HFFc6 (cell line): ENCODE data around the gene ORC2. TPM values are rescaled to one million over a fixed set of nuclear protein-coding genes. Genes with fewer than 3 reads are reported as not detected.

Experiments
- DNase-seq: peaks from one replicate; pipeline ENCODE4 v3.0.0-alpha.2; 2018
- H3K27ac Mint-ChIP-seq: 2 replicates; pipeline ENCODE4 v1.8.0; 2020; ENCODE audit warnings: mild to moderate bottlenecking, mixed read lengths
- H3K27me3 Mint-ChIP-seq: 2 replicates; pipeline ENCODE4 v1.8.0; 2021; ENCODE audit warnings: mild to moderate bottlenecking, moderate library complexity, mixed read lengths; ENCODE audit not compliant: insufficient read depth
- H3K36me3 Mint-ChIP-seq: 2 replicates; pipeline ENCODE4 v1.8.0; 2021; ENCODE audit warnings: low read depth, mixed read lengths
- H3K4me1 Mint-ChIP-seq: 2 replicates; pipeline ENCODE4 v1.8.0; 2020; ENCODE audit warnings: low read depth, mixed read lengths
- H3K4me3 Mint-ChIP-seq: 2 replicates; pipeline ENCODE4 v1.8.0; 2020; ENCODE audit warnings: mild to moderate bottlenecking, moderate library complexity, mixed read lengths
- H3K9me3 Mint-ChIP-seq: 2 replicates; pipeline ENCODE4 v1.8.0; 2020; ENCODE audit warnings: mild to moderate bottlenecking, mixed read lengths
- total RNA-seq, 6 experiments: library from RNA; stranded (reverse); fragmentation: NEBNext Ultra II Directional; extraction: Animal tissue kit (Norgen Biotek cat#: 25700); gene quantifications; 2 replicates in 1 of 6; 3 replicates in 5 of 6; pipeline ENCODE4 v1.2.3, GENCODE V29; 2021
- TF ChIP-seq, protein P1 (sequence below): fragments of 200-600 bp; sonication (generic); IDR thresholded peaks from 2 replicates; pipeline ENCODE4 v1.5.0; 2021; ENCODE audit warnings: antibody characterized with exemption, mild to moderate bottlenecking

The ORC2 gene
- total RNA-seq, 6 experiments from 2014 or later, result 22.1 to 31.9 (median 29.2) TPM

- Mint-ChIP-seq H3K27ac (peak within 1 kb of the TSS; percentile 99), H3K4me3 (peak within 1 kb of the TSS; percentile 95)
- peak; percentile 90 for DNase-seq
Observed at GRCh38 chr2:200864176-200865034, 99.1 kb downstream of the ORC2 start, which contains the start of gene CLK1. TSS of gene CLK1 (minus strand) at chr2:200864658. CDS start at chr2:200861862, 2,796 bp downstream.

GRCh38 chr2:200863782-200864175 lies 99.7 kb downstream of the ORC2 start:
- TF ChIP-seq, protein P1, sequence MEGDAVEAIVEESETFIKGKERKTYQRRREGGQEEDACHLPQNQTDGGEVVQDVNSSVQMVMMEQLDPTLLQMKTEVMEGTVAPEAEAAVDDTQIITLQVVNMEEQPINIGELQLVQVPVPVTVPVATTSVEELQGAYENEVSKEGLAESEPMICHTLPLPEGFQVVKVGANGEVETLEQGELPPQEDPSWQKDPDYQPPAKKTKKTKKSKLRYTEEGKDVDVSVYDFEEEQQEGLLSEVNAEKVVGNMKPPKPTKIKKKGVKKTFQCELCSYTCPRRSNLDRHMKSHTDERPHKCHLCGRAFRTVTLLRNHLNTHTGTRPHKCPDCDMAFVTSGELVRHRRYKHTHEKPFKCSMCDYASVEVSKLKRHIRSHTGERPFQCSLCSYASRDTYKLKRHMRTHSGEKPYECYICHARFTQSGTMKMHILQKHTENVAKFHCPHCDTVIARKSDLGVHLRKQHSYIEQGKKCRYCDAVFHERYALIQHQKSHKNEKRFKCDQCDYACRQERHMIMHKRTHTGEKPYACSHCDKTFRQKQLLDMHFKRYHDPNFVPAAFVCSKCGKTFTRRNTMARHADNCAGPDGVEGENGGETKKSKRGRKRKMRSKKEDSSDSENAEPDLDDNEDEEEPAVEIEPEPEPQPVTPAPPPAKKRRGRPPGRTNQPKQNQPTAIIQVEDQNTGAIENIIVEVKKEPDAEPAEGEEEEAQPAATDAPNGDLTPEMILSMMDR, result no peak
- Mint-ChIP-seq H3K9me3 (no peaks in the 10 kb centered on the region), H3K27me3 (peaks cover 4% of the 10 kb centered on the region), H3K4me1 (peaks cover 50% of the 10 kb centered on the region), H3K4me3 (peak overlapping the region; percentile 95), H3K27ac (peak overlapping the region; percentile 99), H3K36me3 (peaks cover 54% of the 10 kb centered on the region)
- DNase-seq, result no peak

More at GRCh38 chr2:200864176-200865034, 99.1 kb downstream of the ORC2 start, which contains the start of gene CLK1:
- peaks cover 50% of the 10 kb centered on the region for H3K4me1 Mint-ChIP-seq
- no peaks in the 10 kb centered on the region for H3K9me3 Mint-ChIP-seq
- peaks cover 48% of the 10 kb centered on the region for H3K36me3 Mint-ChIP-seq
- TF ChIP-seq, protein P1, result no peak
- H3K27me3 Mint-ChIP-seq, result peaks cover 4% of the 10 kb centered on the region

- peak; percentile 76 for DNase-seq
- Mint-ChIP-seq H3K9me3 (no peaks in the 10 kb centered on the region), H3K4me1 (peaks cover 58% of the 10 kb centered on the region), H3K27ac (peak overlapping the region; percentile 99), H3K36me3 (peaks cover 66% of the 10 kb centered on the region), H3K27me3 (peaks cover 4% of the 10 kb centered on the region), H3K4me3 (peak overlapping the region; percentile 95)
- TF ChIP-seq, protein P1, result no peak
Observed at GRCh38 chr2:200862532-200863000, 100.9 kb downstream of the ORC2 start.

DNA sequence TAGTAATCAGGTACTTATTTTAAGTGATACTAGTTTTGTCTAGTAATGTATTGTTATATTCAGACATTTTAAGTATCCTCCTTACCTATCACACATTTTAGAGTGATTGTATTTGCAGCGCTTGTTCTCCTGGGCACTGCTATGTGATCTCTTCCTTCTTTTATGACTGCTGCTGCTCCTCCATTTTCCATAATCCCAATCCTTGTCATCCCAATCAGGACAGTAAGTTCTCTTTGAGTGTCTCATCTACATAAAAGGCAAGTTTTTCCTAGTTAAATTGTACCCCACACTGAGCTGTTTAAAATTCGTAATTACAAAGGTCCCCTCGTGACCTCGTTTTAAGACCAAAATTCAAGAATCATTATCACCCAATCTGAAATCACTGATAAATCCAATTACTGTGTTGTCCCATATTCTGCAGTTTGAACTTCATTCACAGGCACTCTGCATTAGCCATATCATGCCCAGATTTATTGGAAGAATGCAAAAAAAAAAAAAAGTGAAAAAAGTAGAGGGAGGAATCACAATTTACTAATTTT lies 101.8 kb downstream of the ORC2 start:
- peak overlapping the region; percentile 99 for H3K27ac Mint-ChIP-seq
- H3K4me3 Mint-ChIP-seq, result peak overlapping the region; percentile 95
- TF ChIP-seq, protein P1, result no peak
- no peaks in the 10 kb centered on the region for H3K9me3 Mint-ChIP-seq
- H3K4me1 Mint-ChIP-seq, result peaks cover 51% of the 10 kb centered on the region
- H3K36me3 Mint-ChIP-seq, result peaks cover 69% of the 10 kb centered on the region
- peaks cover 4% of the 10 kb centered on the region for H3K27me3 Mint-ChIP-seq
- DNase-seq, result no peak

DNA sequence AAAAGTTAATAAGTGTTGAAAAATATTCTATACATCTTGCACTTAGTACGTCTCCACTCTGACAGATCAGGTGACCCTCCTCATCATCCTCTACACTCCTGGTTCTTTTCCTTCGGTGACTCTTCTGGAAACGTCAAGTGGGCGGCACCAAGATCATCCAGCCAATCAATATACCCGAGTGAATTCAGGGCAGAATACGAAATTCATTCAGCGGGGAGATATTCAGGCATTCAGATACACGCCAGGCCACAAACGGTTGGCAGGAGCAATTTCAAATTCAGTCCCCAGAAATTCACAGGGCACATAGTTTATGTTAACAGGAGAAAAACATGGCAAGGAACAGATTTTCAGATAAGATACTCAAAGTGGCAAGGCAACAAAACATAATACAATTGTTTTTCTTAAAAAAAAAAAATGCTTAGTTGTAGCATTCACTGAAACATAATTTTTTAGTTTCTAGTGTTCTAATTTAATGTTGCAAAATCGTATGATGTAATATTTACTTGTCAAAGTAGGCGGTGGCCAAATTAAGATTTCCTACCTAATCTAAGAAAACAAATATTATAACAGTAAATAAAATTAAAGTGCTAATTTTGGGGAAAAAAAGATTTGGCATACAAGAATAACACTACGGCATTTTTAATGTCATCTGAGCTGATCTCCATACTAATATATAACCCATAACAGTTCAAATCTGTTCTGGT lies 103.2 kb downstream of the ORC2 start:
- H3K4me1 Mint-ChIP-seq, result peaks cover 50% of the 10 kb centered on the region
- H3K27me3 Mint-ChIP-seq, result peaks cover 4% of the 10 kb centered on the region
- H3K9me3 Mint-ChIP-seq, result no peaks in the 10 kb centered on the region
- H3K36me3 Mint-ChIP-seq, result peaks cover 74% of the 10 kb centered on the region
- TF ChIP-seq, protein P1, result no peak
- peak overlapping the region; percentile 68 for H3K27ac Mint-ChIP-seq
- peak overlapping the region; percentile 95 for H3K4me3 Mint-ChIP-seq
- peak; percentile 19 for DNase-seq

Other genes starting within 250 kb of the ORC2 start
- 100 to 1,000 TPM; 318 to 459 (median 409) TPM for gene BZW1, start 151.8 kb downstream of the ORC2 start, total RNA-seq
- gene CLK1, start 99.0 kb downstream of the ORC2 start, total RNA-seq, result 10 to 100 TPM; 25.8 to 28.3 (median 27.3) TPM
- gene PPIL3, start 74.6 kb downstream of the ORC2 start, total RNA-seq, result 10 to 100 TPM; 12.4 to 15.6 (median 13.1) TPM
- gene NIF3L1, start 74.3 kb downstream of the ORC2 start, total RNA-seq, result 10 to 100 TPM; 18.4 to 25.4 (median 20.6) TPM
- 10 to 100 TPM; 12.1 to 17.6 (median 13.5) TPM for gene HYCC2, start 108.0 kb upstream of the ORC2 start, total RNA-seq
- gene NDUFB3, start 108.3 kb upstream of the ORC2 start, total RNA-seq, result 100 to 1,000 TPM; 132 to 167 (median 151) TPM
- gene CFLAR, start 152.5 kb upstream of the ORC2 start, total RNA-seq, result 10 to 100 TPM; 56.0 to 65.1 (median 59.1) TPM
- 1 to 10 TPM in 4 of 6 experiments, under 1 TPM in 2; 0.36 to 1.9 (median 1.6) TPM for gene CASP10, start 219.5 kb upstream of the ORC2 start, total RNA-seq